ENCODE data around the gene C19orf85.

- TF ChIP-seq EZH2 (IDR thresholded peaks at IDR 0.05) (no peak), POLR2AphosphoS5 (IDR thresholded peaks at IDR 0.05; ENCODE audit: borderline replicate concordance, low read depth, low read length) (no peak)
Measured at GRCh38 chr19:55468054-55468393, 3.5 kb upstream of the C19orf85 start.
